NCI-H2081 treated with DMSO at 0.1 percent for 48 hours (cell line): ENCODE measurements around the gene OPA1.
A peak's percentile ranks its signal among the peaks of the same experiment; 100 is the strongest.
"Not testable (repeated sequence)": the region's sequence is repeated elsewhere in the genome, so short reads cannot be mapped to it uniquely, and the experiment has no call there.

Source experiments
- DNase-seq: peaks from one replicate; lab custom pipeline; 2025; lab: John Stamatoyannopoulos, UW

The OPA1 gene

DNA sequence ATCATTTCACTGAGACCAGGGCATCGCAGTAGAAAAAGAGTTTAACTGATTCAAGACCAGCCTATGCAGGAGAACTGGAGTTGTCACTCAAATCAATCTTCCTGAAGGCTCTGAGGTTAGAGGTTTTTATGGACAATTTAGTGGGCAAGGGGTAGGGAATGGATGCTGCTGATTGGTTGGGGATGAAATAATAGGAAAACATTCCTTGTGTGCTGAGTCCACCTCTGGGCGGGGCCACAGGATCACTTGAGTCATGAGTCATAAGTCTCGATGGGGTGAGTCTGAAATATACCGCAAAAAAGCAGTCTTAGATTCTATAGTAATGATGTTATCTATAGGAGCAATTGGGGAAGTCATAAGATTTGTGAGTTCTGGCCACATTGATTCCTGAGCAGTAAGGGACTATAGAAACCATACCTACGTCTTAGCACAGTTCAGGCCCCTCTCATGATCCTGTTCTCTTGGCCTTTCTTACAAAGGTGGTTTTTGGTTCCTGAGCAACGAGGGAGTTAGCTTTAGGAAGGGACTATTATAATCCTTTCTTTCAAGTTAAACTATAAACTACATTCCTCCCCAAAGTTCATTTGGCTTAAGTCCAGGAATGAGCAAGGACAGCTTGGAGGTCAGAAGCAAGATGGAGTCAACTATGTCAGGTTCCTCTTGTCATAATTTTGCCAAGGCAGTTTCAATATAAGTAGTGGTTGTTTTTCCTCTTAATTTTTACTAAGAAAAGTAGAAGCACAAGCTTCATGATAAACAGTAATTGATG, 2.7 kb upstream of the OPA1 start:
- DNase-seq, result no peak

GRCh38 chr3:193593668-193594030, 641 bp downstream of the OPA1 start:
- DNase-seq, result no peak

- no peak for DNase-seq
Observed at GRCh38 chr3:193594946-193595689, 2.1 kb downstream of the OPA1 start.

GRCh38 chr3:193595939-193596487, 3.0 kb downstream of the OPA1 start:
- DNase-seq, result no peak

GRCh38 chr3:193598202-193598601, 5.2 kb downstream of the OPA1 start:
- no peak for DNase-seq

GRCh38 chr3:193599393-193599792, 6.4 kb downstream of the OPA1 start:
- no peak for DNase-seq

- peak; percentile 44 for DNase-seq
Observed at GRCh38 chr3:193605876-193606275, 12.9 kb downstream of the OPA1 start.

- DNase-seq, result not testable (repeated sequence)
Observed at GRCh38 chr3:193606892-193607291, 13.9 kb downstream of the OPA1 start.

GRCh38 chr3:193610516-193610915, 17.5 kb downstream of the OPA1 start:
- not testable (repeated sequence) for DNase-seq

GRCh38 chr3:193614430-193614829, 21.4 kb downstream of the OPA1 start:
- no peak for DNase-seq

GRCh38 chr3:193617628-193618027, 24.6 kb downstream of the OPA1 start:
- no peak for DNase-seq

- DNase-seq, result no peak
Observed at GRCh38 chr3:193620057-193620456, 27.0 kb downstream of the OPA1 start.

DNA sequence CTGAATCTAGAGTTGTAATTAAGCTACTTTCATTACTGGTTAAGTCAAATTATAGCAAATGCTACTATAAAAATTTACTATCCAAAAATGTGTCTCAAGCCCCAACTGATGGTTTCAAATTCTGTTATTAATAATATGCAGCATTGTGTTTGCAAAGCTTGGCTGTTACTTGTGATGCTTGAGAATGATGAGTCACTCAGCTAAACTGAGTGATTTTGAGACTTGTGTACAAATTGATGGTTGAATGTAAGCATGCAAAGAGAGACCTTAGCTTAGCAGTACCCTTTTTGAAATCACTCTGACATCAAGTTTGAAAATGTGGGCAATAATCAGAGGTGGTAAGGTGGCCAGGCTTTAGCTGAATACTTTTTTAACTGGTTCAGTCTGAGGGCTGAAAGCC, 27.6 kb downstream of the OPA1 start:
- DNase-seq, result no peak

GRCh38 chr3:193621127-193621526, 28.1 kb downstream of the OPA1 start:
- DNase-seq, result no peak

GRCh38 chr3:193630005-193630404, 37.0 kb downstream of the OPA1 start:
- DNase-seq, result no peak

GRCh38 chr3:193637831-193638230, 44.8 kb downstream of the OPA1 start:
- no peak for DNase-seq

DNA sequence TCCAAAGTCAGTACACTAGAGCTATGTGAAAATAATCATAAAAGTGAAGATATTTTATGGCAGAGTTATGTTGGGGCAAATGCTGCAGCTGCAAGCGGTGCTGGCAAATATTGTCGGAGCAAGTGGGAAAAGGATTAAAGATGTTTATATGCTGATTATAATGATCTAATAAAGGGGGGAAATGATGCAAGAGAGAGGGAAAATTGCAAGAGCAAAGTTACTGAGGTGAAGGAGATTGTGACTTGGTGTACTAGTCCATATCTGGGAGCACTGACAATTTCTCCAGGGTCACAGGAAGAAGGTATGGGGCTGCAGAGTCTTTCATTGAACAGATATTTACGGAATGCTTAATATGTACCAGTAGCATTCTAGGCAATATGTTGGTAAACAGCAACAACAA, 45.8 kb downstream of the OPA1 start:
- DNase-seq, result no peak

- DNase-seq, result no peak
Observed at GRCh38 chr3:193640165-193640715, 47.2 kb downstream of the OPA1 start.

DNA sequence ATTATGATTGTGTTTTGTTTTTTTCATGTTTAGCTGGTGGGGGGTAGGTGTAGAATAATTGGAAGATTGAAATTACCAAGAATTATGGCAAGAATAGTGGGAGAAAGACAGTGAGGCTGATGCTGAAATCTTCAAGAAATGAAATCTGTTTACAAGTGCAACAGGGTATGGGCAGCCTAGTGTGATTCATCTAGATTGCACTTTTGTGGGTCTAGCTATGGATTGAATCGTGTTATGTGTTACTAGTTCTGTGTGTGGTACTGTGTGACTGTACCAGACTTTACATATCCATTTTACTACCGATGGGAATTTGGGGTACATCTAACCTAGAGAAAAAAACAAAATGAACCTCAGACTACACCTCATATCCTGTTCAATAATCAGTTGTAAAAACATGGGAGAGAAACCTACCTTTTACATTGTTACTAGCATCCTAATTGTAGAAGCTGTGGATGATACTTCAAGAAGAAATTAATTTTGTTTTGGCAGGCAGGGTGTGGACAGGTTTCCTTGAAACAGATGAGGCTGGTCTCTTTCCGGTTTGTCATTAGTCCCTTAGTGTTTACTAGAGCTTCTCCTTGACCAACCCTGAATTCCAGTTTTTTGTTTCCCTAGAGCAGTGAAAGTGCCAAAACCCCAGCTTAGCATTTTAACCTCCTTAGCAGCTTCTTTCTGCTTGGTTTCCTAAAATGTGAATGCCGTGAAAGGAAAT, 47.9 kb downstream of the OPA1 start:
- no peak for DNase-seq

DNA sequence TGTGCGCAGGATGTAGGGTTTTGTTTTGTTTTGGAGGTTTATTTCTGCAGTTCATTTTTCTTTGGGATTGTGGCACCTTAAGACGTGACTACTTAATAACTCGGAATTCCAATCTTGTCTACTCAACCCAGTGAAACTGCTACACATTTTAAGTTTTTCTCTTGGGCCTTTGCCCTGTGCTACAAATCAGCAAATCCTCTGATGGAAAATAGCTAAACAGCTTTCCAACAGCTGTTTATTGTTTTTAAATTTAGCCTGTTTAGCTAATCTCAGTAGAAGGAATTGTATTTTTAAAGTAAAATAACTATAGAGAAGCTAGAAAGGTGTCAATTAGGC, 48.4 kb downstream of the OPA1 start:
- DNase-seq, result no peak

GRCh38 chr3:193645806-193646205, 52.8 kb downstream of the OPA1 start:
- no peak for DNase-seq

- no peak for DNase-seq
Observed at GRCh38 chr3:193648542-193649076, 55.6 kb downstream of the OPA1 start.
